HG03457 (cell line): ENCODE data around the gene GLIS2.

Experiments
- ATAC-seq: cut with Tn5 transposase; IDR thresholded peaks from one replicate; pipeline ENCODE4 v1.9.1; 2021; ENCODE audit warnings: moderate number of reproducible peaks; ENCODE audit not compliant: unreplicated experiment

Gene GLIS2

DNA sequence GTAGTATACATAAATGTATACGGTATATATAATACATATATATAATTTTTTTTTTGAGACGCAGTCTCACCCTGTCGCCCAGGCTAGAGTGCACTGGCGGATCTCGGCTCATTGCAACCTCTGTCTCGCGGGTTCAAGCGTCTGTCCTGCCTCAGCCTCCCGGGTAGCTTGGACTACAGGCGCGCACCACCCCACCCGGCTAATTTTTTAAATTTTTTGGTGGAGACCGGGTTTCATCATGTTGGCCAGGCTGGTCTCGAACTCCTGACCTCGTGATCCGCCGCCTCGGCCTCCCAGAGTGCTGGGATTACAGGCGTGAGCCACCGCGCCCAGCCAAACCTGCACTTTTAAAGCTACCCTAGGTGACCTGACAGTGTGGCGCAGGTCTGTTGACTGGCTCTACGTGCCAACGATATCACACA lies 34.5 kb downstream of the GLIS2 start:
- no peak for ATAC-seq

- peak; percentile 55 for ATAC-seq
Measured at GRCh38 chr16:4350787-4351659, 35.2 kb downstream of the GLIS2 start, which contains the start of gene PAM16. TSS of gene PAM16 (minus strand) at chr16:4351321. CDS start at chr16:4351234, 87 bp downstream.

DNA sequence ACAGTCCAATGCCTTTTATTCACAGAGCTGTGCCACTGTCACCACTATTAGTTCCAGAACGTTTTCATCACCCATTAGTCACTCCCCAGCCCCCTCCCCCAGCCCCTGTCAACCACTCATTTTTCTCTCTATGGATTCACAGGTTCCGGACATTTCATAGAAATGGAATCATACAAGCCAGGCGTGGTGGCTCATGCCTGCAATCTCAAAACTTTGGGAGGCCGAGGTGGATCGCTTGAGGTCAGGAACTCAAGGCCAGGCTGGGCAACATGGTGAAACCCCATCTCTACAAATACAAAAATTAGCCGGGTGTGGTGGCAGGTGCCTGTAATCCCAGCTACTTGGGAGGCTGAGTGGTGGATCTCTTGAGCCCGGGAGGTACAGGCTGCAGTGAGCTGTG lies 36.0 kb downstream of the GLIS2 start:
- ATAC-seq = no peak

GRCh38 chr16:4352843-4353242 lies 37.0 kb downstream of the GLIS2 start:
- ATAC-seq = no peak

DNA sequence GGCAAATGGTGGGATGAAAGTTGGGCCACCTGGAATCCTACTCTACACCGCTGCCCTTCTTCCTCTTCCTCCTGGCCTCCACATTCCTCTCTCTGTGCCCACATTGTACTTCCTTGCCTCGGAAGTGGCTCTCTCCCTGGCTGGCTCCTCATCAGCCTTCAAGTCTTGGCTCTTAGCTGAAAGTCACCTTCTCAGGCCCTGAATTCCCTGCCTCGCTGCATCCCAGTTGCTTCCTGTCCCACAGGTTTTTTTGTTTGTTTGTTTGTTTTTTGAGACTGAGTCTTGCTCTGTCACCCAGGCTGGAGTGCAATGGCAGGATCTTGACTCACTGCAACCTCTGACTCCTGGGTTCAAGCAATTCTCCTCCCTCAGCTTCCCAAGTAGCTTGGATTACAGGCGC lies 37.8 kb downstream of the GLIS2 start:
- no peak for ATAC-seq

GRCh38 chr16:4354512-4355409 lies 38.9 kb downstream of the GLIS2 start:
- ATAC-seq = no peak

- ATAC-seq = no peak
Measured at GRCh38 chr16:4356820-4357219, 41.0 kb downstream of the GLIS2 start.

DNA sequence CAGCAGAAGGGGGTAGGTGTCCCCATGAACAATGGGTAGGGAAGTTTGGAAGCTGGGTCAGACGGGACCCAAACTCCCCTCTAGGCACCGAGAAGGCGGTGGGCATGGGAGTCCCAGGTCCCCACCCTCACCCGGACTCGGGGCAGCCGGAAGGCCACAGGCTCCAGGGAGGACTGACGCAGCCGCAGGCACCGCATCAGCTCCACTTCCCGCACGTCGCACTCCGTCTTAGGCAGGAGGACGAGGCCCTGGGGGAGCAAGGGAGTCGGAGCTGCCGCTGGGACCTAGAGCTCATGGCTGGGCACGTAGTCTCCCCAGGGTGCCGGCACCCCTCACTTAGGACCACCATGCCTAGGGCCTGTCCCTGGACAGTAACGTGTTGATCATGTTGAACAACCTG lies 42.4 kb downstream of the GLIS2 start:
- no peak for ATAC-seq

- no peak for ATAC-seq
Measured at GRCh38 chr16:4358831-4359561, 43.1 kb downstream of the GLIS2 start.

- no peak for ATAC-seq
Measured at GRCh38 chr16:4359914-4360313, 44.0 kb downstream of the GLIS2 start.

GRCh38 chr16:4360538-4361021 lies 44.7 kb downstream of the GLIS2 start:
- no peak for ATAC-seq

GRCh38 chr16:4361033-4361943 lies 45.4 kb downstream of the GLIS2 start:
- ATAC-seq = no peak

DNA sequence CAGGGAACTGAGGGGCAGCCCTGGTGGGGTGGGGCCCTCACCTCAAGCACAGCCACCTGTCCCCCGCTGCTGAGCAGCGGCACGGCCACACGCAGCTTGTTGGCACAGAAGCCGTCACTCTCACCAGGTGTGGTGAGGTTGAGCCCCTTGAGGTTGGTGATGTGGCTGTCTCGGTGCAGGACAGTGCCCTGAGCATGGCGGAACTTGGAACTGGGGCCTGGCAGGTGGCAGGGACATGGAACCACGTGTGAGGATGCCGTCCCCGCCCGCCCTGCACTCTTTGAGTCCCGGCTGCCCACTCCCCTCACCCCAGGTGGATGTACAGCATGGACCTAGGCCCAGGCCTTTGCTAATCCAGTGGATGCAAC lies 46.1 kb downstream of the GLIS2 start:
- ATAC-seq = no peak

DNA sequence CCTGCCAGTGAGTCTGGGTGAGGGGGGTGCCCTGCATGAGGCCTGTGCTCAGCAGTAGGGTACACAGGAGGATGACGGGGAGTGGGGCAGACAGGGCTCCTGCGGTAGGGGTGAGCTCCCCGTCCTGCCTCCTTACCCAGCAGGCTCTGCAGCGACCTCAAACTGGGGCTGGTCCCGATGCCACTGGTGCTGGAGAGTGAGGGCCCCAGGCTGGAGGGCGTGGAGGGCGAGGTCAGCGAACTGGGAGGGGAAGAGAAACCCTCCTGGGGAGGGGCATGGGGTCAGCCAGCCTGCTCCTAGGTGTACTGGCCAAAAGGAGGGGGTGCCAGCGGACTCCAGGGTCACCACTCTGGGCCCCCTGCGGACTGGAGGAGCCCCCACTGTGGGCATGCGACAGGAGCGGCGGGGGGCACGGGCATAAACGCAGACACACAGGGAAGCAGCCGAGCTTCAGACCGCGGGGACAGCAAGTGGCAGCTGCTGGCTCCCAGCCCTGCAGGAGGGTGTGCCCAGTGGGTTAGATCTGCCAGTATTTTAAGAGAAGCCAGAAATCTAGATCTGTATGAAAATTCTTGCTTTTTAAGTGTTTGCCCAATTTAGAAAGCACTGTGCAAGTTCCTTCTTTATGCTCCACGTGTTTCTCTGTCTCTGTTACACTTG lies 46.7 kb downstream of the GLIS2 start:
- no peak for ATAC-seq

- ATAC-seq = no peak
Measured at GRCh38 chr16:4364196-4365013, 48.5 kb downstream of the GLIS2 start.

GRCh38 chr16:4365014-4365406 lies 49.1 kb downstream of the GLIS2 start:
- no peak for ATAC-seq

DNA sequence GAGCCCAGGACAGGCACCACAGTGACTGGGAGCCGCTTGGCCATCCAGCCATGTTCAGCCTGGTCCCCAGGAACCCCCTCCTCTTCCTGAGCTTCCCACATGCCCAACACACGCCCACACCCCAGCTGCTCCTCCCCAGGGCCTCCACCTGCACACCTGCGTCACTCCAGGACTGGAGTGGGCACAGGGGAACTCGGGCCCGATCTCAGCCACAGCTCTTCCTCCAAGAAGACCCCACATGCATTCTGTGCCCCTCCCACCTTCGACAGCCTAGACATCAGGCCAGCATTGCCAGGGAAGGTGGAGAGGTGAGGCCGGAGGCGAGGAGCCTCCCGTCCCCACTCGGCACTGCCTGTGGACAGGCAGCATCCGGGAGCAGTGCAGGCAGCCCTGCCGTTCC lies 49.7 kb downstream of the GLIS2 start:
- ATAC-seq = no peak

DNA sequence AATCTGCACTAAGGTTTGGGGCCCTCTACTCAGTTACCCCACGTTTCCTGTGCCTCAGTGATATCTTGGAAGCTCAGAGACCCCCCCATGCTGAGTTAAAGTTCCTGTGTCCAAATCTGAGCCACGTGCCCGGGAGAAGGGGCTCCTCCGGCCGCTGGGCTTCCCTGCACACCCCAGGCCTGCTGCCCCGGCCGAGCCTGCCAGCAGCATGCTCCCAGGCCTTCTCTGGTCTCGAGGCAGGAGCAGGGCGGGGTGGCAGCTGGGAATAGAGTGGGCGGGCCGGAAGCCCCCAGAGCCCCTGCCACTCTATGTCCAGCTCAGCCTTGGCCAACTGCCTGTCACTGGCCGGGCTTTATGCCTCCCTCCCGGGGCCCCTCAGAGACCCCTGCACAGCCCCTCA lies 50.1 kb downstream of the GLIS2 start:
- ATAC-seq = no peak
